GM20000 (cell line): Measurements from ENCODE around the gene HES7.

ENCODE experiments used
- DNase-seq: peaks from one replicate; pipeline ENCODE4 v3.0.0; 2012; ENCODE audit warnings: low spot score
- TF ChIP-seq, protein P1 (sequence below): IDR thresholded peaks from 2 replicates; pipeline ENCODE4 v1.5.1; 2012; ENCODE audit warnings: mild to moderate bottlenecking, control low read depth; ENCODE audit errors: extremely low read depth, missing control alignments

The HES7 gene

DNA sequence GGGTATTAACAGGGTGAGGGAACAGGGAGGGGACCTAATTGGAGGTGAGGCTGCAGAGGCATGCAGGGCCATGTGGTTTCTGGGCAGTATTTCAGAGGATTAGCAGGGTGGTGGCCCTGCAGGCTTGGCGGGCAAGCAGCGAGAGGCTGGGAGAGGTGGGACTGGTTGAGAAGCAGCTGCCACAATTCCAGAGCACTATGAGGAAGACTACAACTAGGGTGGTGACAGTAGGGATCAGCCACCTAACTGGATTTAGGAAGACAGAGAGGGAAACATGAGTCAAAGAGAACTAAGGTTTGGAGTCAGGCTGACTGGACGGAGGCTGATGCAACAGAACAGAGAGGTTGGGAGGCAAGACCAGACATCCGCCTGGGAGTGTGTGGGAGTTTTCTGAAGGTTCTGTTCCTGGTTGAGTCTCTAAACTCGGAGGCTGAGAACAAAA is 17.9 kb downstream of the HES7 start:
- TF ChIP-seq, protein P1, sequence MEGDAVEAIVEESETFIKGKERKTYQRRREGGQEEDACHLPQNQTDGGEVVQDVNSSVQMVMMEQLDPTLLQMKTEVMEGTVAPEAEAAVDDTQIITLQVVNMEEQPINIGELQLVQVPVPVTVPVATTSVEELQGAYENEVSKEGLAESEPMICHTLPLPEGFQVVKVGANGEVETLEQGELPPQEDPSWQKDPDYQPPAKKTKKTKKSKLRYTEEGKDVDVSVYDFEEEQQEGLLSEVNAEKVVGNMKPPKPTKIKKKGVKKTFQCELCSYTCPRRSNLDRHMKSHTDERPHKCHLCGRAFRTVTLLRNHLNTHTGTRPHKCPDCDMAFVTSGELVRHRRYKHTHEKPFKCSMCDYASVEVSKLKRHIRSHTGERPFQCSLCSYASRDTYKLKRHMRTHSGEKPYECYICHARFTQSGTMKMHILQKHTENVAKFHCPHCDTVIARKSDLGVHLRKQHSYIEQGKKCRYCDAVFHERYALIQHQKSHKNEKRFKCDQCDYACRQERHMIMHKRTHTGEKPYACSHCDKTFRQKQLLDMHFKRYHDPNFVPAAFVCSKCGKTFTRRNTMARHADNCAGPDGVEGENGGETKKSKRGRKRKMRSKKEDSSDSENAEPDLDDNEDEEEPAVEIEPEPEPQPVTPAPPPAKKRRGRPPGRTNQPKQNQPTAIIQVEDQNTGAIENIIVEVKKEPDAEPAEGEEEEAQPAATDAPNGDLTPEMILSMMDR: no peak
- DNase-seq: no peak

- DNase-seq: no peak
- TF ChIP-seq, protein P1: no peak
These were observed 19.0 kb downstream of the HES7 start for GRCh38 chr17:8104911-8105310.

GRCh38 chr17:8103549-8103948 is 20.4 kb downstream of the HES7 start:
- TF ChIP-seq, protein P1: no peak
- no peak for DNase-seq

DNA sequence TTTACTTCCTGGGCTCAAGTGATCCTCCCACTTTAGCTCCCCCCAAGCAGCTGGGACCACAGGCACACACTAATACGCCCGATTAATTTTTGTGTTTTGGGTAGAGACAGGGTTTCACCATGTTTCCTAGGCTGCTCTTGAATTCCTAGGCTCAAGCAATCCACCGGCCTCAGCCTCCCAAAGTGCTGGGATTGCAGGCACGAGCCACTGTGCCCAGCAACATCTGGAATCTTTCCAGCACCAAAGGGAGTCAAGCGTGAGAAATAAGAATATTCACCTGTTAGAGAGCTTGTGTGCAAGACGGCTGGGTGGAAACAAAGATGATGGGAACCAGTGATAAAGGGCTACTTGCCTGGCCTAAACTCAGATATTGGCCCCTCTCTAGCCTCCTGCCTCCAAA is 22.2 kb downstream of the HES7 start:
- no peak for DNase-seq
- TF ChIP-seq, protein P1: no peak

DNA sequence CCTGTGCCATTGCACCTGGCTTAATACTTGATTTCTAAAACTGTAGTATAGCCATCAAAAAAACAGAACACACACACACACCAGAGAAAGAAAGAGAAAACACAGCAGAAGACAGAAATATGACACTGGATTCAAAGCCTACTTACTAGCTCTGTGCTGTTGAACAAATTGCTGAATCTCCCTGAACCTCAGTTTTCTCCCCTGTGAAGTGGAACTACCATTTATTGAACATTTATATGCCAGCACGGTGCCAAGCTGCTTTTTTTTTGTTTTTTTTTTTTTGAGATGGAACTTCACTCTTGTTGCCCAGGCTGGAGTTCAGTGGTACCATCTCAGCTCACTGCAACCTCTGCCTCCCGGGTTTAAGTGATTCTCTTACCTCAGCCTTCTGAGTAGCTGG is 23.1 kb downstream of the HES7 start:
- no peak for DNase-seq
- TF ChIP-seq, protein P1: no peak

DNA sequence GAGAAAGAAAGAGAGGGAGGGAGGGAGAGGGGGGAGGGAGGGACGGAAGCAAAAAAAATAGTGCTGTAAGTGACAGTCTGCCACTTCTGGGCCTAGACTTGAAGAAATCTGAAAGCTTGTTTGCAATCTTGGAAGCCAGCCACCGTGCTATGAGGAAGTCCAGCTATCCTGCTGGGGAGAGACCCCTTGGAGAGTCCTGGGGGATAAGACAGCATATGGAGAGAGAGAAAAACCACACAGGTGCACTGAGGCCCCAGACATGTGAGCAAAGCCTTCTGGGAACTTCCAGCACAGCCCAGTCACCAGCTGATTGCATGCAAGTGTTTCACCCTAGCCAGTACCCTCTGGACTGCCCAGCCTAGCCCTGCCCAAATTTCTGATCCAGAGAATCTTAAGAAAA is 23.8 kb downstream of the HES7 start:
- DNase-seq: no peak
- TF ChIP-seq, protein P1: no peak

DNA sequence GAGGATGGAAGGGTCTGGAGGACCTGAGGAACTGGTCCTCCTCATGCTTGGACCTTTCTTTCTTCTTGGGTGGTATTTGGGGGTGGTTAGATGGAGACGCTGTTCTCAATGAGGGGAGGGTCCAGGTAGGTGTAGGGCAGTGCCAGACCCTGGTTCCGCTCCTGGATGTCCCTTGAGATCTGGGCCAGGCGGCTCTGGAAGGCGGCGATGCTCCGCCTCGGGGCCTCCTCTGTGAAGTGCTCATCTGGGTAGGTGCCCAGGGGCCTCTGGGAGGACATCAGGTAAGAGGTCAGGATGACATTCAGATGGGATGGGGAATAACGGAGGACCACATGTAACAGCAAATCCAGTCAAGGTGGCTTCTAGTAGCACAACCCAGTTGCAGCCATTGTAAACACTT is 27.4 kb downstream of the HES7 start:
- TF ChIP-seq, protein P1: no peak
- no peak for DNase-seq
